GM15510 (cell line): ENCODE results near the gene LRRC10B.

Experiments
- POLR2A ChIP-seq: IDR thresholded peaks from 3 replicates; pipeline ENCODE4 v1.6.1; 2011; ENCODE audit warnings: borderline replicate concordance; ENCODE audit not compliant: insufficient read length; ENCODE audit errors: extremely low read depth

Gene LRRC10B

DNA sequence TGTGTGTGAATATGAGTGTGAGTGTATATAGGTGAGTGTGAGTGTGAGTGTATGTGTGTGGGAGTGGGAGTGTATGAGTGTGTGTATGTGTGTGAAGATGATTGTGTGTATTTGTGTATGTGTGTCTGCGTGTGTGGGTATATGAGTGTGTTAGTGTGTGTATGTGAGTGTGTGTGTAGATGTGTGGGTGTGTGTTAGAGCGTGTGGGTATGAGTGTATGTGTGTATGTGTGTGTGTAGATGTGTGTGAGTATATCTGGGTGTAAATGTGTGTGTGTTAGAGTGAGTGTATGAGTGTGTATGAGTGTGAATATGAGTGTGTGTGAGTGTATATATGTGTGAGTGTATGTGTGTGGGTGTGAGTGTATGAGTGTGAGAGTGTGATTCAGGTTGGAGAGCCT is 11.1 kb upstream of the LRRC10B start:
- no peak for TF ChIP-seq POLR2A

- TF ChIP-seq POLR2A, result no peak
These were observed 10.7 kb upstream of the LRRC10B start for GRCh38 chr11:61497876-61498275.

DNA sequence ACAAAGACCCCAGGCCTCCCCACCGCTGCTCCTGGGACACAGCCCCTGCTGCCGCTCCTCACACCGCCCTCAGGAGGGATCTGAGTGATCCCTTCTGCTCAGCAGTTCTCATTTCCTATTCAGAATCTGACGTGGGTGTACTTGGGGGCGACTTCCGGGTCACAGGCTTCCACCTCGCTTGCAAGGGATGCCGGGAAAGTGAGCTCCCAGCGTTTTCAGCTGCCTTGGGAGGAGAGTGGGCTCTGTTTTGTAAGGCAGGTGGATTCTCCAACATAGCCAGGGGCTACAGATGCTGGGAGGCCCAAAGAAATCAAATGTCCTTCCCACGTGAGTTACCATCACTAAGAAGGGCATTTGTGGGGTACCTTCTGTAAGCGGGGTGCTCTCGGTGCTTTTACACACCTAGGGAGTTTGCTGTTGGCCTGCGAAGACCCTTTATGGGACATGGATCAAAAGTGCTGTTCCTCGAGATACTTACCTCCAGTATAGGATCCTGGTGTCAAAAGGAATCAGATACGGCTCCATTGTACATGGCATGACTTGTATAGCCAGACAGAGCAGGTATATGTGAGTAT is 9.7 kb upstream of the LRRC10B start:
- no peak for TF ChIP-seq POLR2A

GRCh38 chr11:61499816-61500491 is 8.6 kb upstream of the LRRC10B start:
- TF ChIP-seq POLR2A, result no peak

DNA sequence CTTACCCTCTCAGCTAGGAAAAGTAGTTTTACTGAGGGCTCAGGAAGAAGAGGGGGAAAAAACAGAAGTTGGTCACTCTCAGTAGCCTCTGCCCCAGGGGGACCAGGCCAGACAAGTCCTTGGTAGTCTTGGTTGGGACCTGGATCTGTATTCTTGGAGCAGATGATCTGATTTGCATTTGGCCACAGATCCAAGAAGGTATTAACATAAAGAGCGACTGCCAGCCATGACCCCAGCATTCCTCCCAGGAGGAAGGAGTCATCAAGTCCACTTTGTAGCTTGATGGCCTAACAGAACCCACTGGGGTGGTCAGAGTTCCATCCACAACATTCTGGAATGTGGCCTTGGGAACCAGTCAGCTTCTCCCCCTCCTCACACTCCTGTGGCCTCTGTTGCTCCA is 6.0 kb upstream of the LRRC10B start:
- TF ChIP-seq POLR2A, result no peak

DNA sequence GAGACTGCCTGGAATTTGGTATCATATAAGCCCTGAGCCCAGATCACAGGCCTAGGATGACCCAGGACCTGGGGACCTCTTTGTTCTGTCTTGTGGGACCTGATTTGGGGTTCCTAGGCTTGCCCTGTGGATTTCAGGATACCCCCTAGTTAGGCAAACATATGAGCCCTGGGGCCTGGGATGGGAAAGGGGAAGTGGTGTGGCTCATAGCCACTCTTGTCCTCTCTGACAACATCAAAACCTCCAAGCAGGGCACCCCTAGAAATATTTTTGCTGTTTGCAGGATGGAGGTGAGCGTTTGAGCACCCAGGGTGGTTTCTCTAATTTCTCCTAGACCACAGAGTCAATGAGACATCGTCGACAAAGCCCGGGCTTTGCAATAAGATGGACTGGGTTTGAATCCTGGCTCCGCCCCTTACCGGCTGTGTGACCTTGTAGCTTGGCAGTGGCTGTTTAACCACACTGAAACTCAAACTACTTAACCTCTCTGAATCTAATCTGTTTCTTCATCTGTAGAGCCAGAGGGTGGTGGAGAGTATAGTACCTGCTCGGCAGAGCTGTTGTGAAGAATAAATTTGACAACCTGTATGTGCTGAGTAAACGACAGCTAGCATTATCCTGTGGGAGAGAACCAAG is 5.3 kb upstream of the LRRC10B start:
- TF ChIP-seq POLR2A, result no peak

DNA sequence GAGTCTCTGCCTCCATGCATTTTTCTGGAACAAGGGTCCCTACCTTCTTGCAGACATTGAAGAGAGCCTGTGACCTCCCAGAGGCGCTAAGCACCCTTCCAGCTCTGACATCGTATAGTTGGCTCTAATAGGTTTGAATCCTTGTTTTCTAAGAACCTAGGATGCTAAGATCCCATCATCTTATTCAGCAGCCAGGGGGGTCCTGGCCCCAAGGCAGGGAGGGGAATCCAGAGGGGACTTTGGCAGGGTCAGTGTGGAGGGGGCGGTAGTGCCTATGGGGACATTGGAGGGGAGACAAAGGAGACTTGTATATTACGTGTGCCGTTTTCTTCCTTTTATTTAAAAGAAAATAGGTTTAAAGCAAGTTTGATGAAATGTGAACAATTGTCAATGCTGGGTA is 3.4 kb upstream of the LRRC10B start:
- TF ChIP-seq POLR2A, result no peak

DNA sequence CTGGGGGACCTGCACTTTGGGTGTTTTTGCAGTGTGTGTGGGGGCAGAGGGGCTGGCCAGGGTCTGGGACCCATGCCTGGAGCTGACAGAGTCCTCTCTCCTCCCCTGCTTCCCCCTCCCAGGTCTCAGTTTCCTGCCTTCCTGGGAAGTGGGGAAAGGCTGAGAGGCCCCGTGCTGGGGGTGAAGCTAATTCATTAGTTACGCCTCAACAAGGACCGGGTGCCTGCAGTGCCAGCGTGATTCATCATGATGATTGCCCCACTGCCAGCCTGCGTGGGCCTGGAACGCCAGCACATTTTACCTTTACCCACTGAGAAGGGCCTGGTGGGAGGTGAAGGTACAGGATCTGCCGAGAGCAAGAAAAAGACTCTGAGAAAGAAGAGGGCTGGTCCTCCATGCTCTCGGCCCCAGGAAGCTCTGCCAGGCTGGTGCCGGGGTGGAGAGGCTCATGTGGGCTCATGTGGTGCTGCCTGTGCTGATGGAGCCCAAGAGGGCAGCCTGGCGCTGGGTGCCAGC is 2.9 kb upstream of the LRRC10B start:
- TF ChIP-seq POLR2A, result no peak

DNA sequence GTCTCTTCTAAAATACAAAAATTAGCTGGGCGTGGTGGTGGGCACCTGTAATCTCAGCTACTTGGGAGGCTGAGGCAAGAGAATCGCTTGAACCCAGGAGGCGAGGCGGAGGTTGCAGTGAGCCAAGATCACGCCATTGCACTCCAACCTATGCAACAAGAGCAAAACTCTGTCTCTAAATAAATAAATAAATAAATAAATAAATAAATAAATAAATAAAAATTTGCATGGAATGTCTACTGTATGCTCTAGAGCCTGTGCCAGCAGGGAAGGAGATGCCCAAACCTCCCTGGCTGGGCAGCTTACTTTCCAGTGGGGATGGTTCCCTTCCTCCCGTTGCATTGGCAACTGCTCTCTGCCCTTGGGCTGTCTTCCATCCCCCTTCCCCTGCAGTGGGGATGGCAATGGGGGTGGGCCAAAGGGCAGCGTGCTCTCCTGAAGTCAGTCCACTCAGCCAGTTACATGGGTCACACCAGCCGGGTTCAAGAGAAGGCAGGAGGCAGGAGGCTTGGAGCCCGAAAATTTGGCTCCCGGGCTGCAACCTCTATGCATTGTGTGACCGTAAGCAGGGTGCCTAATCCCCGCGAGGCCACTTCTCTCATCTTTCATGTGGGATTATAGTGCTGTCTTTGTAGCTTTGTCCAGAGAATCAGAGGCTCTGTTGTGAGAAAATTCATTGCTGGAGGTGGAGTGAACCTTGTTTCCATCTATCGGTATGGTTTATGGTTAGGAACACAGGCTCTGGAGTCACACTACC is 1.4 kb upstream of the LRRC10B start:
- TF ChIP-seq POLR2A, result no peak

DNA sequence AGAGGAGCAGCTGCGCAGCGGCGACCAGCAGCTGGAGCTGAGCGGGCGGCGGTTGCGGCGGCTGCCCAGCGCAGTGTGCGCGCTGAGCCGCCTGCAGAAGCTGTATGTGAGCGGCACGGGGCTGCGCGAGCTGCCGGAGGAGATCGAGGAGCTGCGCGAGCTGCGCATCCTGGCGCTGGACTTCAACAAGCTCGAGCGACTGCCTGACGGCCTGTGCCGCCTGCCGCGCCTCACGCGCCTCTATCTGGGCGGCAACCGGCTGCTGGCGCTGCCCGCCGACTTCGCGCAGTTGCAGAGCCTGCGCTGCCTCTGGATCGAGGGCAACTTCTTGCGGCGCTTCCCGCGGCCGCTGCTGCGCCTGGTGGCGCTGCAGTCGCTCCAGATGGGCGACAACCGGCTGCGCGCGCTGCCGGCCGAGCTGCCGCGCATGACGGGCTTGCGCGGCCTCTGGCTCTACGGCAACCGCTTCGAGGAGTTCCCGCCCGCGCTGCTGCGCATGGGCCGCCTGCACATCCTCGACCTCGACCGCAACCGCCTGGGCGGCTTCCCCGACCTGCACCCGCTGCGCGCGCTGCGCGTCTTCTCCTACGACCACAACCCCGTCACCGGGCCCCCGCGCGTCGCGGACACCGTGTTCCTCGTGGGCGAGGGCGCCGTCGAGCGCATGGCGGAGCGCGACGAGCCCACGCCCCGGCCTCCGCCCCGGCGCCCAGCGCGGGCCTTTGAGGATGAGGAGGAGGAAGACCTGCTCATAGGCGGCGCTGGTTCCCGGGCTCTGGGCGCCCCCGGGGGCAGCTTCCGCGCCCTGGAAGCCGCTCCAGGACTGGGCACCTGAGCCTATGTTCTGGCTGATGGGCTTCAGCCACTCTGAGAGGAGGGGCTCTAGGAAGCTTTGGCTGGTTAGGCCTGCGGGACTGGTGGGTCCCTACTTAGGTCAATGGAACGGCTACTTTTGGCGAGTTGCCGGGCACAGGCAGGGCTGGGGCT is 787 bp downstream of the LRRC10B start:
- no peak for TF ChIP-seq POLR2A

DNA sequence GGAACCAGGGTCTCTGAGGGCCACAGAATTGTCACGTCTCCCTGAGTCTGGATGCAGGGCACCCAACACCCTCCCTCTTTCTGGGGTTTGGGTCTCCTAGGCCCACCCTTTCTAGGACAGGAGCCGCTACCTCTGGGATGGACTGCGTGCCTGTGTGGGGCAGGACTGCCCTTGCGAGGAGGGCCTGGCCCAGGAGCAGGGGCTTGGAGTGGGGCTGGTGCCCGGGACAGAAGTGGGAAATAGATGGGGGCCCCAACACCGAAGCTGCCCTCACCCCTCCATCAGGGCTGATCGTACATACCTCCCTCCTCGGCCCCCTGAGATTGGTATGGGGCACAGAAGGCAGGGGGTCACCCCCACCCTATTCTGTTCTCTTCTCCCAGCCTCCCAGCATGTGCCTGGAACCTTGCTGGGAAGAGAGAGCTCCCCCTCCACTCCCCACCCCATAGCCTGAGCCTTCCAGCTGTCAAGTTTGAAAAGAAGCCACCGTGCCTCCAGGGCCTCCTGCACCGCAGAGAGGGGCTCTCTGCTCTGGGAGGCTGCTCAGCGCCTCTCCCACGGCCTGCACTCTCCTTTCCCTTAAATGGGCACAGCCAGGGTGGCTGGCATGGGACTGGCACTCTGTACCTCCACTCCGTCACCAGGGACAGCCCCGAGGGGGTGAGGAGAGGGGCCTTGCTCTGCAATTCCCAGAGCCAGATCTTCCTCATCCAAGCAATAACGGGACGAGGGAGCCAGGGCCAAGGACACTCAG is 1.8 kb downstream of the LRRC10B start:
- TF ChIP-seq POLR2A, result no peak

- TF ChIP-seq POLR2A, result no peak
These were observed 2.4 kb downstream of the LRRC10B start for GRCh38 chr11:61510974-61511373.

- TF ChIP-seq POLR2A, result no peak
These were observed 2.8 kb downstream of the LRRC10B start for GRCh38 chr11:61511383-61511782.
